Dedifferentiated amniotic fluid mesenchymal stem cell (primary cell): Measurements from ENCODE around the gene RASSF4.

ENCODE experiments used
- DNase-seq: peaks from one replicate; pipeline ENCODE4 v3.0.0-alpha.2; 2016; ENCODE audit errors: extremely low spot score

RASSF4 gene

DNA sequence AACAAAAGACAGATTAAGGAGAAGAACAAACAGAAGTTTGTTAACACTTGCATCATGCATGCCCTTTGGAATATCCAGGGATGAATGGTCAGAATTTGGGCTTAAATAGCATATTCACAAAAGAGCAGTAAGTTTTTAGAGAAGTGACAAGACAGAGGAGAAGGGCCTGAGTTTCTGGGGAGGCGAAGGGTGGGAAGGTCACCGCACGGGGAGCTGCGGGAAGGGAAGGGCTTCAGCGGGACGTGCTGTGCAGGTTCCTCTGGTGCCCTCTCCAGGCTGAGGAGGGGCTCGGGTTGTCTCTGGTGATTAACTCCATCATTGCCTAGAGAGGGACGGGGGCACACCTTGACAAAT, 30.7 kb downstream of the RASSF4 start:
- DNase-seq, result no peak

DNA sequence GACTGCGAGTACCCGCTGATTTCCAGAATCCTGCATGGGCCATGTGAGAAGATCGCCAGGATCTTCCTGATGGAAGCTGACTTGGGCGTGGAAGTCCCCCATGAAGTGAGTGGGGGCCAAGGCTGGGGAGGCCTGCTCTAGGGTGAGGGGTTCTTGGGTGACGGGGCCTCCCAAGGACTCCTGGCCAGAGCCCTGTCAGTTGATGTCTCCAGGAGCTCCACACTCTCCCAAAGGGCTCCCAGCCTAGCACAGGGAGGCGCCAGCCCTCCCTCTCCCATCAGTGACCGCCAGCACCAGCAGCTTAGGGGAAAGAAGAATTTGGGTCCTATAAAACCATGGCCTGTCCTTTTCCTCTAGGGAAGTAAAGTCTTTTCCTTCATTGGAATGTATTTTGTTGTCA, 31.4 kb downstream of the RASSF4 start:
- no peak for DNase-seq

- DNase-seq, result no peak
Observed at GRCh38 chr10:44991571-44991970, 32.0 kb downstream of the RASSF4 start.

DNA sequence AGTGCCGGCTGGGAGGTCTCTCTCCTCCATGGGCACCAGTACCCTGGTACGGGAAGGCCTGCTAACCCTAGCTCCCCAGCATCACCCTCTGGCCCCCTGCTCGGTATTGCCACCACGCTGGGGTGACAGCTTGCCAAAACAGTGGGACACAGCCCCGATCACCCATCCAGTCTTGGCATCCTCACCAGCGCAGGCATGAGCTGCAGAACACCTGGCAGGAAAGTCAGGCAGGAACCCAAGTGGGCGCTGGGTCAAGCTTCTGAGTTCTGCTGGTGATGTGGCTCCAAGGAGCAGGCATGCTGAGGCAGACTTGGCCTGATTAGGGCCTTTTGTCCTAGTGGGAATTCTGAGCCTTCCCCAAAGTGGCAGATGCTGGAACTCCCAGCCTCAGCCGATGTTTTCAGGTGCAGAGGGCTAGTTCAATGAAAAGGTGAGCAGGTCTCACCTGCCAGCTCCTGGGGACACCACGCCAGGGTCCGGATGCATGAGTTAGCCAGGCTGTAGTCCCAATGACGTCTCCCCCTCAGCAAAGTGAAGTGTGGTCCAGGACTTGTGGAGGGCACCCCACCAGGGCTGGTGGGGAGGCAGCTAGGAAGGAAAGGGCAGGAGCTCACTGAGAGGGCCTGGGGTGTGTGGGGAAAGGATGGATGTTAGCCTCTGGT, 32.6 kb downstream of the RASSF4 start:
- no peak for DNase-seq

DNA sequence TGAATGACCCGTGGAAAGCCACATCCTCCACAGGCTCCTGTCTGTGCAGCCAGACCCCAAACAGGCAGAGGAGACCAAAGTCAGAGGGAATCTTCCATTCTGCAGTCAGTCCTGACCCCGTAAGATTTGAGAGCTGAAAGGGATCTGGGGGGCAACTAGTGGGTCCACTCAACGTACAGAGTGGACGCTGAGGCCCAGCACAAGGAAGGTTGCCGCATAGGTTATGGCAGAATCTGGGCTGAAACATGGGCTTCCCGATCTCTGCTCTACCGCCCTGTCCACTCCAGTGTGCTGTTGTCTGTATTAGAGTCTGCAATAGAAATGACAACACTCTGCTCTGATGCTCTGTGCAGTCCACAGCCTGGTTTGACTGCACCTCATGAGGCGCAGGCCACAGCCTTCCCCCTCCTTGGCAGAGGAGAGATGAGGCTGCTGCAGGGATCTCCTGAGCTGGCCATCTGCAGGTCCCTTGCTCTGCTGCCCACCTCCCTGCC, 33.2 kb downstream of the RASSF4 start:
- no peak for DNase-seq

- no peak for DNase-seq
Observed at GRCh38 chr10:44993226-44993921, 33.8 kb downstream of the RASSF4 start.

DNA sequence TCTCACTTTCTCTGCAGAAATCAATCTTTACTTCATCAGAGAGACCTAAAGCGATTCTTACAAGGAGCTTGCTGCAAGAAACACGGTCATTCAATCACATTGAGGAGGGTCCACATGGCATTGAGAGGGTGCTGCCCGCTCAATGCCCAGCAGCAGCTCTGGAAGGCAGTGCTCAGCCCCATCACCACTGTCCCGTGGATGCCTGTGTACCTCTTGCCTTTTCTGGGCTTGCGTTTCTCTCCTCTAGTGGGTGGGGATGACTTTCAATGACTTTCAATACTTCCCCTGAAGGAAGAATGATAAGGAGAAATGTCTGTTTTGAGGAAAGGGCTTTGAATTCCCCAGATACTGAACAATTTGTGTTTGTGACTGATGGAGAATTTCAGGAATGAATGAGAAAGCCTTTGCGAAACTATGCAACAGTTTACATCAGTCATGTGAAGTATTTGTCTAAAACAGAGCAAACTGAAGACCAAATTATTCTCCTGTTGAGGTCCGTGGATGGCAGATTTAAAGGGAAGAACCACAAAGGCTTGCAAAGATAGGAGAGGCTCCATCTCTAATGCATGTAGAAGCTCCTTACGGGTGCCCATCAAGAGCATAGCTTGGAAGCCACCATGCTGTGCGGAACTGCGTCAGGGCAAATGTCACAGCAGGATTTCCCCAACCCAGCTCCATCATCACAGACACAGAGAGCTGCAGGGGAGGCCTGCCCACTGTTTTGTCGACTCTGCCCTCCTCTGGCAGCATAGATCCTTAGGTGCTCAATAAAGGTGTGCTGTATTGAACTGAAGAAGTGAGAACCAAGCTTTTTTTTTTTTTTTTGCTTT, 34.5 kb downstream of the RASSF4 start:
- DNase-seq, result peak; percentile 79

GRCh38 chr10:44994752-44995530, 35.3 kb downstream of the RASSF4 start:
- DNase-seq, result no peak

DNA sequence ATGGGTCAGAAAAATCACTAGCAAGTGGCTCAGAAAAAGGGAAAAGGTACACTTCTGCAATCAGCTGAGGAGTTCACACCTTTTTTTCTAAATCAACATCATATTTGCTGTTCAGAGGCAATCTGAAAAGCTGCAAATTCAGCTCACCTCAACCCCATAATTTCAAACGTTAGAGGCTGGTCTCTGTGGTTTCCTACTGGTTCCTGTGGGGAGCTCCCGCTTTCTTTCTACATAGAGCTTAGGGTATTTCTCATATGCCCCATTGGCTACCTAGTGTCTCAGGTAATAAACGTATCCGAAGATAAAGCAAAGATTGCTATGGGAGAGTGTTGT, 35.9 kb downstream of the RASSF4 start:
- DNase-seq, result no peak

GRCh38 chr10:44995914-44996669, 36.5 kb downstream of the RASSF4 start:
- peak; percentile 36 for DNase-seq

DNA sequence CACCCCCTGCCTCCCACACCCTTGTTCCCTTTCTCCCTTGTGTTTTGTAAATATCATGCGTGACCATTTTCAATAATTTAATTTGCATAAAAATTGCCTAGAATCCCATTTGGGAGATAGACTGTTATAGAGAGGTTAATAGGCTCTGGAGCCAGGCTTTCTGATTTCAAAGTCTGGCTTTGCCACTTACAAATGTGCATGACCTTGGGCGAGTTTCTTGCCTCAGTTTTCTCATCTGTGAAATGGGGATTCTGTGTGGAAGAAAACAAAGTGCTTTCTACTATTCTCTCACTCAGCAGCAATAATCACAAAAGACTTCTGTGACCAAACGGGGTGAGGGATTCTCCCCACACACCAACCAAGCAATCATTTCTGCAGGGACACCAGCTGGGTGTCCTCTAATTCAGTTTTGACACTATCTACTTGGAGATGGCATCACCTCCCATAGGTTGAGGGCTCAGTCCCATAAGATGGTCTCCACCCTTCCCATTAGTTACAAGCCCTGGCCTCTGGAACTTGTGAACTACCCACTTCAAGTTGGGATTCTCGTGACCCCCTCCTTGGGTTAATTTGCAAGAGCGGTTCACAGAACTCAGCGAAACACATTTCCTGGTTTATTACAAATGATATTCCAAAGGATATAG, 37.6 kb downstream of the RASSF4 start:
- no peak for DNase-seq

DNA sequence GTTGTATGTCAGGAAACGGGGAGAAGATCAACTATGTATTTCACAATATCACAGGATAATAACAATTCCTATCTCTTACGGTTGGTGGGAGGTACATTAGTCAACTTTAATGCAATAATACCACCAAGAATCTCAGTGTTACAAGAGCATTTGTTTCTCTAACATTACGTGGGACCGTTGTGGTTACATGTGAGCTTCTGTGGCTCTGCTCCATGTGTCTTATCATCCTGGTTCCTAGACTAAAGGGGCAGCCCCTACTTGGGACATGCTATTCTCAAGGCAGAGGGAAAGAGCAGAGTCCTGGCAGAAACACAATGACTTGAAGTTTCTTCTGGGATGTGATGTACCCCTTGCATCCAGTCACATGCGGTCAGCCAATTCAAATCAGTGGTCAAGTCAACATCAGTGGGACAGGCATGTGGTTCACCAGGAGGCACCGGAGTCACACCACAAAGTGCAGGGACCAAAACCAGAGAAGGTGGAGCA, 38.6 kb downstream of the RASSF4 start:
- DNase-seq, result no peak

GRCh38 chr10:45000138-45000751, 40.6 kb downstream of the RASSF4 start:
- DNase-seq, result no peak

DNA sequence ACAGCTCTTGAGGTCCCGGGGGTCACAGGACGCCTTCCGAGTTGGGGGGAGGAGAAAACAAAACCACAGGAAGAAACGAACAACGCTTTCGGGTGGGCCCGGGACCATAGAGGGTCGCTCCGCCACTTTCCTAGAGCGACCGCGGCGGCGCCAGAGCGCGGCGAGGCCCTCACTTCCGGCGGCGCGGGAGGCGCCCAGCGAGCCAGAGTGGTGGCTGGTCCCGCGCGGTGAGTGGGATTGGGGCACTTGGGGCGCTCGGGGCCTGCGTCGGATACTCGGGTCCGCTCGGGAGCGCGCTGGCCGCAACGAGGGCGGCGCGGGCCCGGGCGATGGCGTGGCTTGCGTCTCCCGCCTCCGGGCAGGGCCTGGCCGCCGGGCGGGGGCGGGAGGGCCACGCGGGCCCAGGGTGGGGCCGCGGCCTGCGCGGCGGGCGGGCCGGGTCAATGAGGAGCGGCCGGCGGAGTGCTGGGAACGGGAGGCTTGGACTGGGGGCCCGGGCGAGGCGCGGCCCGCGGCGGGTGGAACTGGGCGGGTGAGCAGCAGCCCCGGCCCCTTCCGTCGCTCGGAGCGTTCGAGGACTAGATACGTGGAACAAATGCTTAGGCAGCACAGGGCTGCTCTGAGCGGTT, 41.3 kb downstream of the RASSF4 start, which contains the start of gene ZNF22:
Gene ZNF22, plus strand, starts transcription at position 172 of the 629 bp plus-strand sequence. CDS start 2,446 bp downstream, outside the sequence.
- DNase-seq, result peak; percentile 40

- DNase-seq, result peak; percentile 59
Observed at GRCh38 chr10:45001381-45002148, 42.0 kb downstream of the RASSF4 start.

- no peak for DNase-seq
Observed at GRCh38 chr10:45003432-45004000, 43.9 kb downstream of the RASSF4 start.

GRCh38 chr10:45004661-45005060, 45.1 kb downstream of the RASSF4 start:
- DNase-seq, result no peak

DNA sequence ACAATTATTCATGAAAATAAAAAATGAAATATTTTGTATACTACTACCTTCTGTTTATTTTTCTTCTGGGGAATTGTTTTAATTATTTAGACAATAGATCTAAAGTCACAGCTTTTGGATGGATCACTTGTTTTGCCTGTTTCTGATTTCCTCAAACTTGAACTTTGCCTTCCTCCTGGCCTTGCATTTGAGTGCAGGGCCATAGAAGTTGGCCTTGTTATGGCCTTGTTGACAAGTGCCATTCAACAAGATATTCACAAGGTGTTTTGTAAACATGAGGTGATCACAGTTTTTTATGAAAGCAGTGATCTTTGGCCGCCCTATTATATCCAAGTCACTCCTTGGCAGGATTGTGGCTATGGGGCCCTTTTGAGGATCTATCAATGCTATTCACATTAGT, 45.7 kb downstream of the RASSF4 start:
- DNase-seq, result no peak
